SIG-M5 treated with dmso at 0.1 percent for 504 hours (cell line): ENCODE measurements around the gene MTERF4.
A peak's percentile ranks its signal among the peaks of the same experiment; 100 is the strongest.

ENCODE experiments used
- DNase-seq: peaks from one replicate; lab custom pipeline; 2025; ENCODE audit not compliant: unreplicated experiment; lab: John Stamatoyannopoulos, UW

MTERF4 gene

GRCh38 chr2:241070811-241071676 is 31.0 kb downstream of the MTERF4 start:
- no peak for DNase-seq

- DNase-seq: no peak
Observed at GRCh38 chr2:241070361-241070760, 31.7 kb downstream of the MTERF4 start.

- no peak for DNase-seq
Observed at GRCh38 chr2:241069821-241070281, 32.2 kb downstream of the MTERF4 start.

- no peak for DNase-seq
Observed at GRCh38 chr2:241068942-241069810, 32.9 kb downstream of the MTERF4 start.

GRCh38 chr2:241068136-241068941 is 33.7 kb downstream of the MTERF4 start:
- no peak for DNase-seq

GRCh38 chr2:241067501-241068135 is 34.5 kb downstream of the MTERF4 start:
- no peak for DNase-seq

GRCh38 chr2:241066893-241067341 is 35.2 kb downstream of the MTERF4 start:
- peak; percentile 17 for DNase-seq

GRCh38 chr2:241066171-241066892 is 35.8 kb downstream of the MTERF4 start:
- no peak for DNase-seq

GRCh38 chr2:241065355-241065803 is 36.7 kb downstream of the MTERF4 start:
- no peak for DNase-seq

- no peak for DNase-seq
Observed at GRCh38 chr2:241064802-241065354, 37.2 kb downstream of the MTERF4 start.

- no peak for DNase-seq
Observed at GRCh38 chr2:241064008-241064801, 37.9 kb downstream of the MTERF4 start.

- DNase-seq: no peak
Observed at GRCh38 chr2:241063587-241063986, 38.5 kb downstream of the MTERF4 start.

- no peak for DNase-seq
Observed at GRCh38 chr2:241063093-241063551, 39.0 kb downstream of the MTERF4 start.

- DNase-seq: no peak
Observed at GRCh38 chr2:241062389-241063092, 39.5 kb downstream of the MTERF4 start.

- peak; percentile 21 for DNase-seq
Observed at GRCh38 chr2:241061275-241061674, 40.8 kb downstream of the MTERF4 start.

GRCh38 chr2:241053576-241054251 is 48.4 kb downstream of the MTERF4 start:
- no peak for DNase-seq

GRCh38 chr2:241052677-241053360 is 49.3 kb downstream of the MTERF4 start:
- no peak for DNase-seq
